Gastroesophageal sphincter (tissue), 3 donors: ENCODE data around the gene CHSY3.

Source experiments
- CTCF ChIP-seq, 4 experiments: fragments of 200-600 bp in 2 of 4; fragments of 450-650 bp in 2 of 4; sonication (generic) in 1 of 4; IDR thresholded peaks; one replicate each; pipeline ENCODE4 v1.5.1; 2017 to 2019; ENCODE audit warnings: antibody characterized with exemption in 4 of 4, mild to moderate bottlenecking in 2 of 4, moderate library complexity in 2 of 4
- EP300 ChIP-seq: sonication (generic); formaldehyde crosslinking; IDR thresholded peaks from one replicate; pipeline ENCODE4 v1.6.1; 2017; ENCODE audit warnings: antibody characterized with exemption, mild to moderate bottlenecking
- POLR2A ChIP-seq, 2 donors: fragments of 450-650 bp; IDR thresholded peaks; one replicate each; pipeline ENCODE4 v1.6.1; 2017; ENCODE audit warnings: antibody characterized with exemption in 2 of 2, mild to moderate bottlenecking in 2 of 2, moderate library complexity in 1 of 2
- POLR2AphosphoS5 ChIP-seq: sonication (generic); formaldehyde crosslinking; IDR thresholded peaks from one replicate; pipeline ENCODE4 v1.6.1; 2017; ENCODE audit warnings: antibody characterized with exemption

GRCh38 chr5:130032807-130033206 is 128.5 kb downstream of the CHSY3 start:
- no peak for TF ChIP-seq CTCF (IDR thresholded peaks at IDR 0.05)
- TF ChIP-seq POLR2A (IDR thresholded peaks at IDR 0.05) = no peak
- TF ChIP-seq POLR2AphosphoS5 = no peak
- no peak for TF ChIP-seq EP300
